ENCODE measurements around the gene ATP10B. TPM values are rescaled to one million over a fixed set of nuclear protein-coding genes. Genes with fewer than 3 reads are reported as not detected.

ATP10B gene
- total and polyA plus RNA-seq, 2 of the 13 experiments (the other 11 are each of a cell fraction or from before 2014, with no cell fraction given), result not detected

- H3K79me2 ChIP-seq (ENCODE audit: insufficient read depth, low read length), result no peaks in the 10 kb centered on the region
- in situ Hi-C loops (cut with HindIII; ENCODE audit: extremely low pct_ligation_motif_present, low pct_unique_long_range_greater_than_20kb) (no loop called here), intact Hi-C loops (cut with micrococcal nuclease; ENCODE audit: unreplicated experiment) (no loop called here)
- no peaks in the 10 kb centered on the region for H4K20me1 ChIP-seq (ENCODE audit: insufficient read depth, low read length)
- ChIA-PET POLR2A (no interaction called here), CTCF (ENCODE audit: low intra/inter-chr PET ratio, low total read pairs) (no interaction called here)
- DNase-seq (ENCODE audit: low spot score), result no peak
- no peak overlapping the region for H2AFZ ChIP-seq (ENCODE audit: low read length)
- no peak for ATAC-seq
- no peak overlapping the region for H3K9ac ChIP-seq (ENCODE audit: insufficient read depth, low read depth, low read length)
- no peak overlapping the region for H3K4me2 ChIP-seq (ENCODE audit: low read depth, low read length)
- no peak for TF ChIP-seq ZNF383 (CRISPR knock-in tag; IDR thresholded peaks at IDR 0.05; ENCODE audit: borderline replicate concordance)
- TF ChIP-seq HMG20A (CRISPR knock-in tag; IDR thresholded peaks at IDR 0.05; ENCODE audit: borderline replicate concordance), result no peak
- TF ChIP-seq KAT7 (CRISPR knock-in tag; IDR thresholded peaks at IDR 0.05; ENCODE audit: borderline replicate concordance), result no peak
- TF ChIP-seq ZBTB42 (CRISPR knock-in tag; IDR thresholded peaks at IDR 0.05), result no peak
- no peak for TF ChIP-seq ZNF281 (CRISPR knock-in tag; IDR thresholded peaks at IDR 0.05; ENCODE audit: borderline replicate concordance)
- no peak for TF ChIP-seq HINFP (CRISPR knock-in tag; IDR thresholded peaks at IDR 0.05; ENCODE audit: low read depth)
- TF ChIP-seq ZNF329 (CRISPR knock-in tag; IDR thresholded peaks at IDR 0.05; ENCODE audit: low read depth), result no peak
- TF ChIP-seq ZZZ3 (CRISPR knock-in tag; IDR thresholded peaks at IDR 0.05; ENCODE audit: borderline replicate concordance), result no peak
- no peak for TF ChIP-seq ZFP82 (CRISPR knock-in tag; IDR thresholded peaks at IDR 0.05; ENCODE audit: borderline replicate concordance)
- TF ChIP-seq ZFP90 (CRISPR knock-in tag; IDR thresholded peaks at IDR 0.05; ENCODE audit: borderline replicate concordance), result no peak
- no peak for TF ChIP-seq ZBTB4 (CRISPR knock-in tag; IDR thresholded peaks at IDR 0.05; ENCODE audit: borderline replicate concordance)
- no peak for TF ChIP-seq PRPF4 (IDR thresholded peaks at IDR 0.05; ENCODE audit: low read depth, low read length, poor library complexity, severe bottlenecking)
- no peak for TF ChIP-seq HMG20B (CRISPR knock-in tag; conservative IDR thresholded peaks at IDR 0.05)
- no peak for TF ChIP-seq KMT2B (CRISPR knock-in tag; IDR thresholded peaks at IDR 0.05)
- no peak for TF ChIP-seq EEA1 (CRISPR knock-in tag; IDR thresholded peaks at IDR 0.05; ENCODE audit: borderline replicate concordance)
- no peak for TF ChIP-seq ARNT2 (CRISPR knock-in tag; IDR thresholded peaks at IDR 0.05; ENCODE audit: low read depth)
- TF ChIP-seq EZH2 (conservative IDR thresholded peaks at IDR 0.05; ENCODE audit: low read depth, low read length), result no peak
- no peak for TF ChIP-seq CC2D1A (CRISPR knock-in tag; IDR thresholded peaks at IDR 0.05)
- no peaks in the 10 kb centered on the region for H3K27me3 ChIP-seq (ENCODE audit: control insufficient read depth in 1 of 2, insufficient read depth in 2 of 2, low read length in 2 of 2)
- no peaks in the 10 kb centered on the region for H3K36me3 ChIP-seq (replicated peaks in 1 of 2; ENCODE audit: control insufficient read depth in 1 of 2, insufficient read depth in 2 of 2, low read length in 2 of 2)
- no peak overlapping the region for H3K4me3 ChIP-seq (replicated peaks in 1 of 3; ENCODE audit: insufficient read depth in 1 of 3, low read depth in 2 of 3, low read length in 3 of 3)
- no TSS peak for BruUV-seq (replicated peaks)
- no peak for FAIRE-seq
- peaks cover 12% of the 10 kb centered on the region for H3K4me1 ChIP-seq (ENCODE audit: insufficient read depth, low read length)
- 3% methylated on average over 3 of the region's 3 CpGs for WGBS (ENCODE audit: low lambda C conversion rate)
- no peaks in the 10 kb centered on the region for H3K9me3 ChIP-seq (ENCODE audit: low read length)
- no peak overlapping the region for H3K27ac ChIP-seq (ENCODE audit: extremely low read length, insufficient read depth, low read length)
Observed at GRCh38 chr5:160638161-160638742, 213.8 kb downstream of the ATP10B start.
